OCI-LY3 (cell line): ENCODE data around the gene KDM4B.

Experiments
- H2AFZ ChIP-seq: fragments of 200-600, 300-600 bp; shearing (Covaris generic); 2 replicates; pipeline ENCODE4 v1.6.0; 2014; ENCODE audit warnings: antibody characterized with exemption, low read depth, low read length
- H3K27ac ChIP-seq: fragments of 200-600, 300-600 bp; sonication (generic); 2 replicates; pipeline ENCODE4 v1.5.1; 2014; ENCODE audit warnings: mild to moderate bottlenecking, low read length, moderate library complexity, mixed read lengths
- H3K27me3 ChIP-seq: fragments of 200-600, 300-600 bp; sonication (generic); 2 replicates; pipeline ENCODE4 v1.6.1; 2014; ENCODE audit warnings: low read depth, low read length, mixed read lengths
- H3K36me3 ChIP-seq: fragments of 200-600, 300-600 bp; sonication (generic); replicated peaks from 2 replicates; pipeline ENCODE3; 2014; ENCODE audit warnings: low read depth, low read length, mixed read lengths
- H3K4me1 ChIP-seq: fragments of 300-600, 200-600 bp; sonication (generic); 2 replicates; pipeline ENCODE4 v1.6.1; 2014; ENCODE audit warnings: low read length, mixed read lengths
- H3K4me2 ChIP-seq: fragments of 200-600, 300-600 bp; sonication (generic); 2 replicates; pipeline ENCODE4 v1.6.1; 2014; ENCODE audit warnings: low read length, mixed read lengths
- H3K4me3 ChIP-seq: fragments of 300-600, 200-600 bp; sonication (generic); 2 replicates; pipeline ENCODE4 v1.5.1; 2014; ENCODE audit warnings: antibody characterized with exemption, mild to moderate bottlenecking, low read length, moderate library complexity
- H3K79me2 ChIP-seq: fragments of 300-600, 200-600 bp; shearing (Covaris generic); 2 replicates; pipeline ENCODE4 v1.6.1; 2014; ENCODE audit warnings: mild to moderate bottlenecking, low read length, mixed read lengths
- H3K9ac ChIP-seq: fragments of 300-600, 200-600 bp; shearing (Covaris generic); 2 replicates; pipeline ENCODE4 v1.6.0; 2014; ENCODE audit warnings: mild to moderate bottlenecking, low read length, moderate library complexity
- H3K9me3 ChIP-seq: fragments of 200-600, 300-600 bp; shearing (Covaris generic); 2 replicates; pipeline ENCODE4 v1.6.1; 2014; ENCODE audit warnings: low read length, mixed read lengths; ENCODE audit not compliant: insufficient read depth
- H4K20me1 ChIP-seq: fragments of 200-600, 300-600 bp; sonication (generic); 2 replicates; pipeline ENCODE4 v1.6.1; 2016; ENCODE audit warnings: low read length, mixed read lengths; ENCODE audit not compliant: insufficient read depth
- CTCF ChIP-seq: fragments of 200-600, 300-600 bp; sonication (generic); IDR thresholded peaks from 2 replicates; pipeline ENCODE4 v1.5.1; 2014; ENCODE audit warnings: antibody characterized with exemption, low read length, low read depth
- EZH2phosphoT487 ChIP-seq: fragments of 200-600 bp; shearing (Covaris generic); IDR thresholded peaks from 2 replicates; pipeline ENCODE4 v1.6.1; 2018; ENCODE audit warnings: antibody characterized with exemption, mixed run types, low read depth

KDM4B gene

GRCh38 chr19:5090465-5091017 is 121.6 kb downstream of the KDM4B start:
- Histone ChIP-seq H3K9ac (no peak overlapping the region), H3K4me3 (no peak overlapping the region), H3K9me3 (no peaks in the 10 kb centered on the region), H2AFZ (no peak overlapping the region), H4K20me1 (peaks cover 33% of the 10 kb centered on the region), H3K4me1 (peaks cover 11% of the 10 kb centered on the region), H3K4me2 (no peak overlapping the region), H3K27ac (no peak overlapping the region), H3K36me3 (peaks cover 20% of the 10 kb centered on the region), H3K27me3 (no peaks in the 10 kb centered on the region), H3K79me2 (no peaks in the 10 kb centered on the region)
- no peak for TF ChIP-seq EZH2phosphoT487
- no peak for TF ChIP-seq CTCF

GRCh38 chr19:5091018-5091683 is 122.2 kb downstream of the KDM4B start:
- H3K9ac ChIP-seq: no peak overlapping the region
- H3K27me3 ChIP-seq: no peaks in the 10 kb centered on the region
- no peak overlapping the region for H3K4me3 ChIP-seq
- TF ChIP-seq EZH2phosphoT487: no peak
- H3K9me3 ChIP-seq: no peaks in the 10 kb centered on the region
- no peak overlapping the region for H3K4me2 ChIP-seq
- H3K79me2 ChIP-seq: no peaks in the 10 kb centered on the region
- H4K20me1 ChIP-seq: peaks cover 32% of the 10 kb centered on the region
- no peak overlapping the region for H3K27ac ChIP-seq
- H3K4me1 ChIP-seq: peaks cover 5% of the 10 kb centered on the region
- peaks cover 23% of the 10 kb centered on the region for H3K36me3 ChIP-seq
- no peak overlapping the region for H2AFZ ChIP-seq

- peaks cover 24% of the 10 kb centered on the region for H3K36me3 ChIP-seq
- no peaks in the 10 kb centered on the region for H3K79me2 ChIP-seq
- no peaks in the 10 kb centered on the region for H3K27me3 ChIP-seq
- H3K4me1 ChIP-seq: no peaks in the 10 kb centered on the region
- peaks cover 27% of the 10 kb centered on the region for H4K20me1 ChIP-seq
- no peak overlapping the region for H3K27ac ChIP-seq
- TF ChIP-seq EZH2phosphoT487 (no peak), CTCF (no peak)
- H2AFZ ChIP-seq: no peak overlapping the region
- H3K4me2 ChIP-seq: no peak overlapping the region
- H3K9ac ChIP-seq: no peak overlapping the region
- no peak overlapping the region for H3K4me3 ChIP-seq
- no peaks in the 10 kb centered on the region for H3K9me3 ChIP-seq
These were observed 123.0 kb downstream of the KDM4B start for GRCh38 chr19:5091684-5092480.

GRCh38 chr19:5092481-5092843 is 123.5 kb downstream of the KDM4B start:
- Histone ChIP-seq H3K4me1 (no peaks in the 10 kb centered on the region), H2AFZ (no peak overlapping the region), H3K9me3 (no peaks in the 10 kb centered on the region), H3K4me3 (no peak overlapping the region), H3K27me3 (no peaks in the 10 kb centered on the region), H3K4me2 (no peak overlapping the region), H3K9ac (no peak overlapping the region), H3K36me3 (peaks cover 24% of the 10 kb centered on the region), H3K79me2 (no peaks in the 10 kb centered on the region), H4K20me1 (peaks cover 22% of the 10 kb centered on the region), H3K27ac (no peak overlapping the region)
- no peak for TF ChIP-seq CTCF
